Measurements from ENCODE around the gene MRPL14. TPM values are rescaled to one million over a fixed set of nuclear protein-coding genes. Genes with fewer than 3 reads are reported as not detected.

The MRPL14 gene
- 41.0 TPM for total RNA-seq
- long read RNA-seq, transcript MRPL14-201 (3 exons, 959 nt), result major isoform, 45 of 51 reads
- long read RNA-seq, partial matches to known transcripts, result 1 of 51 reads
- long read RNA-seq, other reads (novel, unspliced or antisense), result 5 of 51 reads

DNA sequence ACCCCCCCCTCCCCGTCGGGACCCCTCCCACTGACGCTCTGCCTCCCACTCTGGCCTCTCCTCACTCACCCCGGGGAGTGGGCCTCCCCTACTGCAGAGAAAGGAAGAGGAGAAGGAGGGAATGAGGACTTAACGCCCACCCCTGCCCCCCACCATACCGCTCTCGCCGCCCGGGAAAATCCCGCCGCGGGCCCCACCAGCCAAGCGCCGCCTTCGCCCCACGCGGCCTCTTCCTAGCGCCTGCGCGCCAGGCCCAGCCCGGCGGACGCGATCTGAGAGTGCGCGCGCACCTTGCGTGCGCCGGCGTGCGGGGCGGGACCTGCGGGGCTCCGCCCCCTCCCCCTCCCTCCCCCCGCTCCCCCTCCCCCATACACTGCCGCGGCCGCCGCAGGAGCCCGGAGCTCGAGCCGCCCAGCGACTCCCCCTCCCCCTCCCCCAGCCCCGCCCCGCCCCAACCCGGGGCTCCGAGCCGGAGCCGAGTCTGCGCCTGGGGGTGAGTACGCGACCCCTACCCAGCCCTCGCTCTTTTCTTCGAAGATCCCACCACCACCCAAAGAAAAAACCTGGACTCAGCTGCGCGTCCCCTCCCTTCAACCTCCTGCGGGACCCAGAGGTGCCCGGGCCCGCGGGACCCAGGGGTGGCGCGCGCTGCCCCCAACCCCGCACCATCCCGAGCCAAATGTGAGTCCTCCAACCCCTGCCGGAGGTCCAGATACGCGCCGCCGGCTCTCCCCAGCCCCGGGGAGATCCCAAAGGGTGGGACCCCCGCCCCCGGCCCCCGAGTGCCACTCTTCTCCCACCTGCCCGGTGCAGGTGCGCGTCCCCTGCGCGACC, at the start of gene MRPL14, which contains the start of gene TMEM63B:
MRPL14 (minus strand) TSS at position 267 of the 834 bp plus-strand sequence. CDS start 10,841 bp downstream, outside the sequence.
TMEM63B (plus strand) TSS at position 369 of the 834 bp plus-strand sequence. CDS start 7,031 bp downstream, outside the sequence.
- intact Hi-C loops (cut with DNase I), result no loop called here
- peak; percentile 93 for DNase-seq

DNA sequence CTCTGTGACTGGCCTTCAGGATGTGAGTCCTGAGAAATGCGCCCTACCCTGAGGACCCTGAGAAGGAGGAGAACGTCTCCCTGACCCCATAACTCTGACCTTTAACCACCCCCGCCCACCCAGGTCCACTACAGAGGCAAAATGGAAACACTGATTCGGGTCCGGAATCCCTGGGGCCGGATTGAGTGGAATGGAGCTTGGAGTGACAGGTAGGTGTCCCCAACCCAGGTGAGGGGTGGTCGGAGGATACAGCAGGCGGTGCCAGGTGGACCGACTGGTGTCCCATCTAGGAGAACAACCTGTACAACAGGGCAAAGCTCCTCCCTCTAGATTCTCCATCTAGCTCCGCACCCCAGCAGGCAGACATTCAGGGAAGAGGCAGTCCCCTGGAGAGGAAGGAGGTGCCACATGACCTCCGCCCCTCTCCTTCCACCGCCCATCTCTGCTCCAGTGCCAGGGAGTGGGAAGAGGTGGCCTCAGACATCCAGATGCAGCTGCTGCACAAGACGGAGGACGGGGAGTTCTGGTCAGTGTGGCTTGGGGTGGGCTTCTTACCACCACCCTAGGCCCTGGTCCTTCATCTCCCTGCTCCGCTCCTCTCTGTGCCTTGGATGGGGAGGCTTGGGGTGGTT, 49.0 kb upstream of the MRPL14 start:
- ATAC-seq (ENCODE audit: poor library complexity) (no peak), DNase-seq (no peak)
- intact Hi-C loops (cut with DNase I), result no loop called here

More for the DNA sequence above, at the start of gene MRPL14, which contains the start of gene TMEM63B:
- peak; percentile 97 for ATAC-seq (ENCODE audit: poor library complexity)

DNA sequence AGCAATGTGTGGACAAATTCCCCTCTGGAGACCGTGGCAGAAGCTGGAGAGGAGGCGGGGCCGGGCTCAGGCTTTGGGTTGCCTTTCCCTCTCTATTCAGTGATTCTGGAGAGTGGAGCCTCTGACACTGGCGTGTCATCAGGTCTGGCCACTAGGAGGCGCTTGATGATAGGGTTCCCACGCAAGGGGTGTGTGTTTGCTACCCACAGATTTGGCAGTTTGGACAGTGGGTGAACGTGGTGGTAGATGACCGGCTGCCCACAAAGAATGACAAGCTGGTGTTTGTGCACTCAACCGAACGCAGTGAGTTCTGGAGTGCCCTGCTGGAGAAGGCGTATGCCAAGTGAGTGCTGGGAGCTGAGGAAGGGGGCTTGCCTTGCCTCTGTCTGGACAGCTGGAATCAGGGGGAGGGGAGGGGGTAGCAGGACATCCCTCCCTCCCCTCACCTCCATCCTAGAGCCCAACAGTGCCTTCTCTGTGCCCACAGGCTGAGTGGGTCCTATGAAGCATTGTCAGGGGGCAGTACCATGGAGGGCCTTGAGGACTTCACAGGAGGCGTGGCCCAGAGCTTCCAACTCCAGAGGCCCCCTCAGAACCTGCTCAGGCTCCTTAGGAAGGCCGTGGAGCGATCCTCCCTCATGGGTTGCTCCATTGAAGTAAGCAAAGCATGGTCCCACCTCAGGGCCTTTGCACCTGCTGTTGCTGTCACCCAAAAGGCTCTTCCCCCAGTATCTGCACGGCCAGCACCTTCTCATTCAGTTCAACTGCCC, 45.7 kb upstream of the MRPL14 start:
- intact Hi-C loops (cut with DNase I), result loop anchor here (5.0 kb wide), 1 partner anchor 64 kb away; no protein-coding TSS in a partner anchor
- peak; percentile 92 for DNase-seq
- ATAC-seq (ENCODE audit: poor library complexity), result peak; percentile 96

DNA sequence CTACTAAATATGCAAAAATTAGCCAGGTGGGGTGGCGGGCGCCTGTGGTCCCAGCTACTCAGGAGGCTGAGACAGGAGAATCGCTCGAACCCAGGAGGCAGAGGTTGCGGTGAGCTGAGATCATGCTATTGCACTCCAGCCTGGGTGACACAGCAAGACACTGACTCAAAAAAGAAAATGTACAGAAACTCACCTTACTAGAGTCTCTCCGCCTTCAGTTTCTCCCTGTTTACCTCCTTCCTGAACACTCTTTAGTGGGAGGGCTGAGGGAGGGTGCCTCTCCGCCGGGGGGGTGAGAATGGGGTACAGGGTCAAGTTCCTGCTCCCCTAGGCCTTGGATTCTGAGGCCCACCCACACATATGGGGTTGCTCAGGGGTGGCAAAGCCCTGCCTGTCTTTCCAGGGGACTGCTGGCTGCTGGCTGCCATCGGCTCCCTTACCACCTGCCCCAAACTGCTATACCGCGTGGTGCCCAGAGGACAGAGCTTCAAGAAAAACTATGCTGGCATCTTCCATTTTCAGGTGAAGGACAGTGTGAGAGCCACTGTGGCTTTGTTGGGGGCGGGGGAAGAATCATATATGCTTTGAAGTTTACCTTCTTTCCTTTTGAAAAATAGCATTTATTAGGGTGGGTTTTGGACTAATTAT, 44.8 kb upstream of the MRPL14 start:
- ATAC-seq (ENCODE audit: poor library complexity) (no peak), DNase-seq (no peak)

GRCh38 chr6:44169886-44170570, 42.8 kb upstream of the MRPL14 start:
- DNase-seq (no peak), ATAC-seq (ENCODE audit: poor library complexity) (no peak)
- intact Hi-C loops (cut with DNase I), result loop anchor here (5.0 kb wide), 1 partner anchor 67 kb away; no protein-coding TSS in a partner anchor

More for the DNA sequence above, 44.8 kb upstream of the MRPL14 start:
- intact Hi-C loops (cut with DNase I), result loop anchor here (5.0 kb wide), 1 partner anchor 65 kb away; no protein-coding TSS in a partner anchor

DNA sequence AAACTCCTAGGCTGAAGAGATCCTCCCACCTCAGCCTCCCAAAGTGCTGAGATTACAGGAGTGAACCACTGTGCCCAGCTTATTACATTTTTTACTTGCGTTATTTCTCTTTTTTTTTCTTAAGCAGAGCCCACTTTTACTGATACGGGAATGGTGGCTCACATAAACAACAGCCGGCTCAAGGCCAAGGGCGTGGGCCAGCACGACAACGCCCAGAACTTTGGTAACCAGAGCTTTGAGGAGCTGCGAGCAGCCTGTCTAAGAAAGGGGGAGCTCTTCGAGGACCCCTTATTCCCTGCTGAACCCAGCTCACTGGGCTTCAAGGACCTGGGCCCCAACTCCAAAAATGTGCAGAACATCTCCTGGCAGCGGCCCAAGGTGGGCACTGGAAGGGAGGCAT, 41.9 kb upstream of the MRPL14 start:
- DNase-seq, result peak; percentile 59
- intact Hi-C loops (cut with DNase I), result no loop called here
- no peak for ATAC-seq (ENCODE audit: poor library complexity)

DNA sequence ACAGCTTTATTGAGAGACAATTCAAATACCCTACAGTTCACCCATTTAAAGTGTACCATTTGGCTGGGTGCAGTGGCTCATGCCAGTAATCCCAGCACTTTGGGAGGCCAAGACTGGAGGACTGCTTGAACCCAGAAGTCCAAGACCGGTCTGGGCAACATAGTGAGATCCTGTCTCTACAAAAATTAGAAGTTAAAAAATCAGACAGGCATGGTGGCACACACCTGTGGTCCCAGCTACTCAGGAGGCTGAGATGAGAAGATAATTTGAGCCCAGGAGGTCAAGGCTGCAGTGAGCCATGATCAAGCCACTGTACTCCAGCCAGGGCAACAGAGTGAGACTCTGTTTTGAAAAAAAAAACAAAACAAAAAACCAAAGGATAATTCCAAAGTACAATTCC, 40.3 kb upstream of the MRPL14 start:
- ATAC-seq (ENCODE audit: poor library complexity) (no peak), DNase-seq (no peak)
- intact Hi-C loops (cut with DNase I), result no loop called here

DNA sequence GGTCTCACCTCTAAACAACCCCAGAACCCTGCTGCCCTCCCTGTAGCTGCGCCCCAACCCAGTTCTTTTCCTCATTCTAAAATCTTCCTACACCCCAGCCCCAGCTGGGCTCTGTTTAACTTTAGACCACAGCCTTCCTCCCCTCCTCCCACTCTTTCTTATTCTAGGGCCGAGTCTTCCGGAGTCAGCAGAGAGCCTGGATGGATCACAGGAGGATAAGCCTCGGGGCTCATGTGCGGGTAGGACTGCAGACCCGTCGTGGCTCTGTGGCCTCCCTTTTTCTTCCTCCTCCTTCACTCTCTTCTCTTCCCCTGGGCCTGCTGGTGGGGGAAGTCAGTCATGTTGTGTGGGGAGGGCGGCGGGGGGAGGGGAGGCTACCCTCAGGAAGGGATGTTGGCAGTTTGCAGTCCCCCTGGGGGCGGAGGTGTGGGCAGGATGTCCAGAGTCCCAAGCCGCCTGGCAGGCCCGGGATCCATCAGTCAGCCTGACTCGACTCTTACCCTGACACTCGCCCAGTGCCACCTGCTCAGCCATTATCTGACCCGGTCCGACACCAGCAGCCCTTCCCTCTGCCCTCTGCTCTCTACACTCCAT, 39.4 kb upstream of the MRPL14 start:
- DNase-seq, result no peak
- intact Hi-C loops (cut with DNase I), result no loop called here
- no peak for ATAC-seq (ENCODE audit: poor library complexity)

GRCh38 chr6:44166116-44166515, 38.9 kb upstream of the MRPL14 start:
- intact Hi-C loops (cut with DNase I), result no loop called here
- ATAC-seq (ENCODE audit: poor library complexity), result no peak
- DNase-seq, result no peak

DNA sequence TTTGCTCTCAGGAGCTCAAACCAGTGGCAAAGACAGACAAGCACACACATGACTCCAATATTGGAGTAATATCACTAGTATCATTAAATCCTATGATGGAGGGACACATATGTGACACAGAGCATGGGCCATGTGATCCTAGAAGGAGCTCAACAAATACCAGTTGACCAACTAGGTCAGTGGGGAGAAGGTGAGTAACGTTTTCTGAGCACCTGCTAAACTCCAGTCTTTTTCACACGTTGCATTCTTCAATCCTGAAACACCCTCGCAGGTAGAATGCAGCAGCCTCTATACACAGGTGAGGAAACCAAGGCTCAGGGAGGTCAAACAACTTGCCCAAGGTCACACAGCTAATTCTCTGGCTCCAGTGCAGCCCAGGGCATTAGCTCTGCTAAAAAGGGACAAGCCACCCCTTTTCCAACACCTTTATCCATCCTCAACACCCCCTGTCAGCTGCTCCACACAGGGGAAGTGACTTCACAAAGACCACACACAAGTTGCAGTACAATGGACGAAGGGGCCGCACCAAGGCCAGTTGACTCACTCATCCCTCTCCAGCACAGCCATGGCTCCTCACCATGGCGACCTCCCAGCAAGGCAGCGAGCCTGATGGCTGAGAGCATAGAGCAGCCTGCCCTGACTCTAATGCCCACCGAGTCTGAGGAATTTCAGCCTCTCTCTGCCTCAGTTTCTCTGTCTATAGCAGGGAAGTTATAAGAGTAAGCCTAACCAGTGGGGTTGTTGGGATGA, 35.8 kb upstream of the MRPL14 start:
- intact Hi-C loops (cut with DNase I), result no loop called here
- ATAC-seq (ENCODE audit: poor library complexity), result no peak
- no peak for DNase-seq

GRCh38 chr6:44161997-44162338, 34.7 kb upstream of the MRPL14 start:
- intact Hi-C loops (cut with DNase I), result no loop called here
- DNase-seq (no peak), ATAC-seq (ENCODE audit: poor library complexity) (no peak)

DNA sequence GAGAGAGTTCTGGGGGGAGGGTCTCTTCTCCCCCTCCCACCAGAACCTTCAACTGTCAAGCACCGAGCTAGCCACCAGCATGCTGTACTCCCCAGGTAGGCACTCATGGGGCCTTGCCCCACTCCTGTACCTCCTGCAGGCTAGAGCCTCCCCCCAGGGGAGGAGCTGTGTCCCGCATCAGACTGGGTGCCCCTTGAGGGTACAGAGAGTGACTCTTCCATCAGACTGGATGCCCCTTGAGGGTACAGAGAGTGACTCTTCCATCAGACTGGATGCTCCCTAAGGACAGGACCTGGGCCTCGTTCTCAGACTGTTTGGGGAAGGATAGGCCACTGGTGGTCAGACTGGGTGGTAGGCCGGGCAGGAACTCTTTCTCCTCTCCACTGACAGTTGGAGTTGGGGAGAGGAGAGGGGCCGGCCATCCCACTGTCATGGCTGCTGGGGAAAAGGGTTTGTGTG, 31.5 kb upstream of the MRPL14 start, which contains the start of gene CAPN11:
CAPN11 (plus strand) TSS at position 51 of the 459 bp plus-strand sequence; CDS start at position 80, 29 bp downstream.
- ATAC-seq (ENCODE audit: poor library complexity) (no peak), DNase-seq (no peak)
- intact Hi-C loops (cut with DNase I), result no loop called here

- DNase-seq, result no peak
- intact Hi-C loops (cut with DNase I), result no loop called here
These were observed 29.9 kb upstream of the MRPL14 start for GRCh38 chr6:44157152-44157521.

GRCh38 chr6:44156494-44157151, 29.4 kb upstream of the MRPL14 start:
- intact Hi-C loops (cut with DNase I), result no loop called here
- DNase-seq (no peak), ATAC-seq (ENCODE audit: poor library complexity) (no peak)

More at GRCh38 chr6:44157152-44157521, 29.9 kb upstream of the MRPL14 start:
- ATAC-seq (ENCODE audit: poor library complexity), result no peak

DNA sequence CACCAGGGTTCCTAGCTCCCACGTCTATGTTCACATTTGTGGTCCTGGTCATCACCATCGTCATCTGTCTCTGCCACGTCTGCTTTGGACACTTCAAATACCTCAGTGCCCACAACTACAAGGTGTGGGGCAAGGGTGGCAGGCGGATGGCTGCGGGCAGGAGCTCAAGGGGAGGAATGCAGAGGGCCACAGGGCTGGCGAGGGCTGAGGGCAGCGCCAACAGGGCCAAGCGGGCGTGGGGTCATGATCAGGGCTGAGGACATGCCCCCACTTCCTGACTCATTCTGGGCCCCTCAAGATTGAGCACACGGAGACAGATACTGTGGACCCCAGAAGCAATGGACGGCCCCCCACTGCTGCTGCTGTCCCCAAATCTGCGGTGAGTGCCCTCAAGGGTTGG, 26.8 kb upstream of the MRPL14 start:
- intact Hi-C loops (cut with DNase I), result no loop called here
- DNase-seq (no peak), ATAC-seq (ENCODE audit: poor library complexity) (no peak)

DNA sequence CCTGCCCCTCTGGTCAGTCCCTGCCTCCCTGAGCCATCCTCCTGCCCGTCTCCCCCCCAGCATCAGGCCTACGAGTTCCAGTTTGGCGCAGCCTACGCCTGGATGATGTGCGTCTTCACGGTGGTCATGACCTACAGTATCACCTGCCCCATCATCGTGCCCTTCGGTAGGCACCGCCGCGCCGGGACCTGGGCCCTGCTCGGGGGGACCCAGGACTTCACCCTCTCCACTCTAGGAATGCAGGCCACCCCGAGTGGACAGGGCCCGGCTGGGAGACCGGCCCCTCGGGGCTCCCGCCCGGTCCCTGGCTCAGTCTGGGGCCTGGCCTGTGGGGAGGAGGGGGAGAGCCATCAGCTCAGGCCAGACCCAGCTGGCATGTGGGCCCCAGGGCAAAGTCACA, 25.3 kb upstream of the MRPL14 start:
- no peak for DNase-seq
- intact Hi-C loops (cut with DNase I), result loop anchor here (2.0 kb wide), 1 partner anchor 54 kb away; no protein-coding TSS in a partner anchor
- no peak for ATAC-seq (ENCODE audit: poor library complexity)

All from Right ventricle myocardium superior (tissue), 1 donor.